MM.1S (cell line): ENCODE measurements around the gene LDLRAD3.

Source experiments
- DNase-seq: peaks from one replicate; pipeline ENCODE4 v3.0.0-alpha.2; 2015
- H2AFZ ChIP-seq: fragments of 300-600 bp; sonication (generic); 2 replicates; pipeline ENCODE4 v1.6.0; 2016; ENCODE audit warnings: antibody characterized with exemption, low read length
- H3F3A ChIP-seq: fragments of 300-600 bp; sonication (generic); 2 replicates; pipeline ENCODE4 v1.6.1; 2016; ENCODE audit warnings: mild to moderate bottlenecking, antibody characterized with exemption, low read length, moderate library complexity, mixed read lengths; ENCODE audit not compliant: insufficient read depth
- H3K27ac ChIP-seq: fragments of 300-600 bp; sonication (generic); 2 replicates; pipeline ENCODE4 v1.5.1; 2016; ENCODE audit warnings: mild to moderate bottlenecking, low read length
- H3K27me3 ChIP-seq: fragments of 300-600 bp; sonication (generic); replicated peaks from 2 replicates; pipeline ENCODE4 v1.6.0; 2016; ENCODE audit warnings: low read length; ENCODE audit not compliant: insufficient read depth
- H3K36me3 ChIP-seq: fragments of 300-600 bp; sonication (generic); replicated peaks from 2 replicates; pipeline ENCODE4 v1.6.1; 2016; ENCODE audit warnings: mild to moderate bottlenecking, low read length, mixed read lengths; ENCODE audit not compliant: insufficient read depth
- H3K4me1 ChIP-seq: fragments of 300-600 bp; sonication (generic); 2 replicates; pipeline ENCODE4 v1.6.1; 2016; ENCODE audit warnings: low read length, mixed read lengths
- H3K4me2 ChIP-seq: fragments of 300-600 bp; sonication (generic); 2 replicates; pipeline ENCODE4 v1.6.0; 2016; ENCODE audit warnings: low read depth, low read length
- H3K4me3 ChIP-seq: fragments of 300-600 bp; sonication (generic); 2 replicates; pipeline ENCODE4 v1.5.1; 2016; ENCODE audit warnings: low read length, mixed read lengths
- H3K79me2 ChIP-seq: fragments of 300-600 bp; sonication (generic); 2 replicates; pipeline ENCODE4 v1.6.1; 2016; ENCODE audit warnings: mixed run types, low read length, mixed read lengths
- H3K9ac ChIP-seq: fragments of 300-600 bp; sonication (generic); 2 replicates; pipeline ENCODE4 v1.6.1; 2016; ENCODE audit warnings: low read length, mixed read lengths
- H3K9me2 ChIP-seq: fragments of 300-600 bp; sonication (generic); replicated peaks from 2 replicates; pipeline ENCODE4 v1.6.1; 2016; ENCODE audit warnings: mild to moderate bottlenecking, low read length, mixed read lengths; ENCODE audit not compliant: insufficient read depth
- H3K9me3 ChIP-seq: fragments of 300-600 bp; sonication (generic); replicated peaks from 2 replicates; pipeline ENCODE4 v1.6.1; 2016; ENCODE audit warnings: mild to moderate bottlenecking, low read length, mixed read lengths; ENCODE audit not compliant: insufficient read depth
- H4K20me1 ChIP-seq: fragments of 300-600 bp; sonication (generic); 2 replicates; pipeline ENCODE4 v1.6.1; 2016; ENCODE audit warnings: mild to moderate bottlenecking, low read length, moderate library complexity, mixed read lengths; ENCODE audit not compliant: insufficient read depth
- CTCF ChIP-seq: fragments of 300-600 bp; sonication (generic); IDR thresholded peaks from 2 replicates; pipeline ENCODE4 v1.5.1; 2016; ENCODE audit warnings: antibody characterized with exemption, low read length, mixed read lengths
- EZH2 ChIP-seq: fragments of 300-600 bp; sonication (generic); optimal IDR thresholded peaks from 2 replicates; pipeline ENCODE3; 2017; ENCODE audit warnings: low read depth, mild to moderate bottlenecking, antibody characterized with exemption, low read length, mixed read lengths
- EZH2phosphoT487 ChIP-seq: fragments of 300-600 bp; sonication (generic); IDR thresholded peaks from 2 replicates; pipeline ENCODE4 v1.6.1; 2018; ENCODE audit warnings: antibody characterized with exemption, low read length

LDLRAD3 gene

DNA sequence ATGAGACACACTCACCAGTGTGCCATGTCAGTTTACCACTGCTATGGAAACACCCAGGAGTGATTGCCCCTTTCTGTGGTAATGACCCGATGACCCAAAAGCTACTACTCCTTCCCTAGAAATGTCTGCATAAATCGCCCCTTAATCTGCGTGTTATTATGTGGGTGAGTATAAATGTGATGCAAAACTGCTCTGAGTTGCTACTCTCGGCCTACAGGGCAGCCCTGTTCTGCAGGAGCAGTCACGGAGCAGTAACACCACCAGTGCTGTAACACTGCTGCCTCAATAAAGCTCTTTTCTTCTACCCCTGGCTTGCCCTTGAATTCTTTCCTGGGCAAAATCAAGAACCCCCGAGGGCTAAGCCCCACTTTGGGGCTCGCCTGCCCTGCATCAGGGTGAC is 9.6 kb upstream of the LDLRAD3 start:
- Histone ChIP-seq H3K36me3 (no peaks in the 10 kb centered on the region), H3K27me3 (no peaks in the 10 kb centered on the region), H3K9ac (no peak overlapping the region), H3K4me2 (no peak overlapping the region), H3K4me3 (no peak overlapping the region), H3K4me1 (no peaks in the 10 kb centered on the region), H2AFZ (no peak overlapping the region), H3F3A (no peaks in the 10 kb centered on the region), H3K9me2 (no peaks in the 10 kb centered on the region), H4K20me1 (no peaks in the 10 kb centered on the region), H3K9me3 (no peaks in the 10 kb centered on the region), H3K79me2 (no peaks in the 10 kb centered on the region), H3K27ac (no peak overlapping the region)
- no peak for TF ChIP-seq EZH2
- TF ChIP-seq CTCF = no peak
- no peak for TF ChIP-seq EZH2phosphoT487
- DNase-seq = no peak

DNA sequence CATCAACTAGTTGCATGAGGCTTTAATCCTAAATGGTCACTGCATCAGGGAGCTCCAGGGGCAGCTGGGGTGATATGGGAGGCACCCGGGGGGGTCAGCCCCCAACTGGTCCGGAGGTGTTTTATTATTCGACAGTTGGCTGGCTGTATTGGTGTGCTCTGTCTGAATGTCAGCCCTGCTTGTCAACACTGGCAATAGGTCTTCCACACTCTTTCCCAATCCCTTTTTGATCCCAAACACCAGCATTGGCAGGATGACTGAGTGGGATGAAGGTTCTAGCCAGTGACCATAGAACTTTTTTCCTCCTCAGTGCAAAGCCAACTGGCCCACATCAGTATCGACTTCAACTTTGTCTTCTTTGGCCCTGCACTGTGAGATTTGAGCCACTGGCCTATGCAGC is 8.9 kb upstream of the LDLRAD3 start:
- no peaks in the 10 kb centered on the region for H3K79me2 ChIP-seq
- no peaks in the 10 kb centered on the region for H4K20me1 ChIP-seq
- no peaks in the 10 kb centered on the region for H3F3A ChIP-seq
- no peak overlapping the region for H3K9ac ChIP-seq
- H3K27me3 ChIP-seq = no peaks in the 10 kb centered on the region
- H3K4me1 ChIP-seq = no peaks in the 10 kb centered on the region
- no peaks in the 10 kb centered on the region for H3K9me3 ChIP-seq
- no peak for DNase-seq
- H3K4me3 ChIP-seq = no peak overlapping the region
- no peak overlapping the region for H2AFZ ChIP-seq
- no peaks in the 10 kb centered on the region for H3K9me2 ChIP-seq
- TF ChIP-seq EZH2 (no peak), CTCF (no peak), EZH2phosphoT487 (no peak)
- no peak overlapping the region for H3K27ac ChIP-seq
- no peak overlapping the region for H3K4me2 ChIP-seq
- no peaks in the 10 kb centered on the region for H3K36me3 ChIP-seq

- H4K20me1 ChIP-seq = no peaks in the 10 kb centered on the region
- no peaks in the 10 kb centered on the region for H3K4me1 ChIP-seq
- no peaks in the 10 kb centered on the region for H3K36me3 ChIP-seq
- H3K9me3 ChIP-seq = no peaks in the 10 kb centered on the region
- H3K4me2 ChIP-seq = no peak overlapping the region
- H2AFZ ChIP-seq = no peak overlapping the region
- H3K27ac ChIP-seq = no peak overlapping the region
- no peaks in the 10 kb centered on the region for H3K27me3 ChIP-seq
- H3K9me2 ChIP-seq = no peaks in the 10 kb centered on the region
- no peak for DNase-seq
- no peaks in the 10 kb centered on the region for H3K79me2 ChIP-seq
- H3F3A ChIP-seq = no peaks in the 10 kb centered on the region
- H3K9ac ChIP-seq = no peak overlapping the region
- TF ChIP-seq EZH2phosphoT487 (no peak), CTCF (no peak), EZH2 (no peak)
- H3K4me3 ChIP-seq = no peak overlapping the region
These were observed 8.5 kb upstream of the LDLRAD3 start for GRCh38 chr11:35935390-35935789.
